HG02759 (cell line): ENCODE data around the gene PPIL4.
"Not testable (repeated sequence)": the region's sequence is repeated elsewhere in the genome, so short reads cannot be mapped to it uniquely, and the experiment has no call there.

Experiments used
- ATAC-seq: cut with Tn5 transposase; IDR thresholded peaks from one replicate; pipeline ENCODE4 v1.9.1; 2021; ENCODE audit warnings: mild to moderate bottlenecking, moderate library complexity; ENCODE audit not compliant: unreplicated experiment

The PPIL4 gene

GRCh38 chr6:149541139-149541538 lies 4.7 kb downstream of the PPIL4 start:
- ATAC-seq: no peak

- no peak for ATAC-seq
These were observed 11.1 kb downstream of the PPIL4 start for GRCh38 chr6:149534742-149535141.

- no peak for ATAC-seq
These were observed 16.2 kb downstream of the PPIL4 start for GRCh38 chr6:149529650-149530049.

- ATAC-seq: no peak
These were observed 30.3 kb downstream of the PPIL4 start for GRCh38 chr6:149515494-149515893.

GRCh38 chr6:149513915-149514314 lies 31.9 kb downstream of the PPIL4 start:
- no peak for ATAC-seq

- no peak for ATAC-seq
These were observed 34.9 kb downstream of the PPIL4 start for GRCh38 chr6:149510793-149511512.

GRCh38 chr6:149508485-149508884 lies 37.4 kb downstream of the PPIL4 start:
- no peak for ATAC-seq

- ATAC-seq: no peak
These were observed 42.0 kb downstream of the PPIL4 start for GRCh38 chr6:149503872-149504271.

- ATAC-seq: no peak
These were observed 42.6 kb downstream of the PPIL4 start for GRCh38 chr6:149503276-149503675.

GRCh38 chr6:149501768-149502167 lies 44.1 kb downstream of the PPIL4 start:
- ATAC-seq: no peak

GRCh38 chr6:149501201-149501600 lies 44.6 kb downstream of the PPIL4 start:
- ATAC-seq: no peak

GRCh38 chr6:149500096-149500495 lies 45.7 kb downstream of the PPIL4 start:
- ATAC-seq: no peak

- ATAC-seq: no peak
These were observed 46.8 kb downstream of the PPIL4 start for GRCh38 chr6:149499066-149499465.

GRCh38 chr6:149497365-149497764 lies 48.5 kb downstream of the PPIL4 start:
- ATAC-seq: no peak

- not testable (repeated sequence) for ATAC-seq
These were observed 49.2 kb downstream of the PPIL4 start for GRCh38 chr6:149496597-149496996.

GRCh38 chr6:149495349-149496016 lies 50.4 kb downstream of the PPIL4 start:
- not testable (repeated sequence) for ATAC-seq

- ATAC-seq: peak; percentile 78
These were observed 51.0 kb downstream of the PPIL4 start for GRCh38 chr6:149494810-149495209.

- no peak for ATAC-seq
These were observed 52.0 kb downstream of the PPIL4 start for GRCh38 chr6:149493761-149494320.

GRCh38 chr6:149492798-149493343 lies 53.0 kb downstream of the PPIL4 start:
- ATAC-seq: no peak

- ATAC-seq: peak; percentile 27
These were observed 55.9 kb downstream of the PPIL4 start for GRCh38 chr6:149489967-149490366.

GRCh38 chr6:149488815-149489214 lies 57.0 kb downstream of the PPIL4 start:
- no peak for ATAC-seq

GRCh38 chr6:149487316-149487715 lies 58.5 kb downstream of the PPIL4 start:
- no peak for ATAC-seq
